ENCODE results near the gene KRT6B. TPM values are rescaled to one million over a fixed set of nuclear protein-coding genes. Genes with fewer than 3 reads are reported as not detected.

KRT6B gene
- total RNA-seq, 1 experiment from 2014 or later = not detected

DNA sequence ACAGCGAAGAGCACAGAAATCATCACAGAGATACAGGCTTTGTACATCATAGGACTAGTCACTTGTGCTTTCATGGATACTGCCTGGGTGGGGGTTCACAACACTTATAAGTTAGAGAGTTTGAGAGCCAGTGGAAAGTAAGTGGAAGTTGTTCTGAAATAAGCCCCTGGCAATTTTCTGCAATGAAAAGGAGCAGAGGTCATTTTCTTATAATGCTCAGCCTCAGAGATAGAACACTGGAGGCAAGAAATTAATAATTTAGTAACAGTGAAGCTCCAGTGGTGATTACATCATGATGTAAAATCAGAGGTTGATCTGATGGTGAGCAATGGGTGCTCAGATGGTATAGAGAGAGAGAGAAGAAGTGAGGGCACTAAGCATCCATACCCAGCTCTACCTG, 35.3 kb upstream of the KRT6B start:
- Histone ChIP-seq H3K4me2 (ENCODE audit: low read depth, low read length, poor library complexity, severe bottlenecking) (no peak overlapping the region), H3K36me3 (ENCODE audit: insufficient read depth, low read length) (no peaks in the 10 kb centered on the region), H3K79me2 (ENCODE audit: low read length) (no peaks in the 10 kb centered on the region), H3K4me1 (ENCODE audit: low read length) (no peaks in the 10 kb centered on the region), H3K27me3 (ENCODE audit: low read length) (no peaks in the 10 kb centered on the region), H2AFZ (ENCODE audit: low read length) (no peak overlapping the region), H3K4me3 (ENCODE audit: low read length) (no peak overlapping the region), H3K27ac (ENCODE audit: low read length) (no peak overlapping the region), H3K9me3 (ENCODE audit: low read length) (peaks cover 8% of the 10 kb centered on the region; the same call in 1 of the 2 replicates), H3K9ac (ENCODE audit: low read length) (no peak overlapping the region), H3K9me2 (replicated peaks; ENCODE audit: insufficient read depth, low read length) (no peaks in the 10 kb centered on the region), H4K20me1 (ENCODE audit: insufficient read depth, low read depth, low read length) (no peaks in the 10 kb centered on the region)
- no peak for DNase-seq

DNA sequence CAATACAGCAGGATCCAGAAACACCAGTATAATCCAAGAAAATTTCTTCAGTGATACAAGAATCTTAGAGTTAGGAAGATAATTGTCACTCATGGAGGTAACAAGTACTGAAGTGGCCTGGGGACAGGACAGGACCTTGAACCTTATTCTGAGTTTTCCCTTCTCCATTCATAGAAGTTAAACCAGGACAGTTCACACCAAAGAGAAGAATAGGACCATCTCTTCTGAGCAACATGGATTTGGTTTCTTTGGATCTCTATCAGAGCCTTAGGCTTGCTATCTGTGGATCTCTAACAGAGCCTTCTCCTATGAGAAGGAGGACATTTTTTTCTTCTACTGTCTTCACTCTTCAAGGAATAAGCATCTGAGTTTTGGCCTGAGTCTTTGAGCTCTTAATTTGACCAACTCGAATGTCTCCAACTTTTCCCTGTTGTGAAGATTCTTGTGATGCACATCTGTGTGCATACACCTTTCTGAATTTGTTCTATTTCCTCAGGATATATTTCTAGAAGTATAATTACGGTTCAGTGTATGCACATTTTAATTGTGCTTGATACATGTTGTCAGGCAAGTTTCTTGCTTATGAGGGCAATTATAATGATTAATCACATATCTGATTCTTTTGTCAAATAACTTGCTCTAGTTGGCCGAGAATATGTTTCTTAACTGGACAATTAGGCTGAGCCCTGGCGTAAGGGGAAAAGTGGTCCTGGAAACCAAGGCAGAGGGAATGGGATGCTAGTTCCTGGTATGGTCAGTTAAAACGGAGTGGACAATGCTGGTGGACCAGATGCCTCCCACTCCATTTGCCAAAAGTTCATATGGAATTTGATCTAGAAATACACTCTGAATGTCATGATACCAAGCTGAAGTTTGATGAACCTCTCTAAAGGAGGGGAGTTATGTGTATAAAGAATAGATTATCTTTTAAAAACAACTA, 34.5 kb upstream of the KRT6B start:
- H3K9me3 ChIP-seq (ENCODE audit: low read length) = peaks cover 8% of the 10 kb centered on the region; the same call in 1 of the 2 replicates
- H4K20me1 ChIP-seq (ENCODE audit: insufficient read depth, low read depth, low read length) = no peaks in the 10 kb centered on the region
- no peaks in the 10 kb centered on the region for H3K4me1 ChIP-seq (ENCODE audit: low read length)
- no peak overlapping the region for H3K27ac ChIP-seq (ENCODE audit: low read length)
- H3K9ac ChIP-seq (ENCODE audit: low read length) = no peak overlapping the region
- no peaks in the 10 kb centered on the region for H3K79me2 ChIP-seq (ENCODE audit: low read length)
- no peak overlapping the region for H3K4me3 ChIP-seq (ENCODE audit: low read length)
- no peaks in the 10 kb centered on the region for H3K36me3 ChIP-seq (ENCODE audit: insufficient read depth, low read length)
- H3K27me3 ChIP-seq (ENCODE audit: low read length) = no peaks in the 10 kb centered on the region
- no peak overlapping the region for H3K4me2 ChIP-seq (ENCODE audit: low read depth, low read length, poor library complexity, severe bottlenecking)
- DNase-seq = no peak
- no peak overlapping the region for H2AFZ ChIP-seq (ENCODE audit: low read length)
- H3K9me2 ChIP-seq (replicated peaks; ENCODE audit: insufficient read depth, low read length) = no peaks in the 10 kb centered on the region

DNA sequence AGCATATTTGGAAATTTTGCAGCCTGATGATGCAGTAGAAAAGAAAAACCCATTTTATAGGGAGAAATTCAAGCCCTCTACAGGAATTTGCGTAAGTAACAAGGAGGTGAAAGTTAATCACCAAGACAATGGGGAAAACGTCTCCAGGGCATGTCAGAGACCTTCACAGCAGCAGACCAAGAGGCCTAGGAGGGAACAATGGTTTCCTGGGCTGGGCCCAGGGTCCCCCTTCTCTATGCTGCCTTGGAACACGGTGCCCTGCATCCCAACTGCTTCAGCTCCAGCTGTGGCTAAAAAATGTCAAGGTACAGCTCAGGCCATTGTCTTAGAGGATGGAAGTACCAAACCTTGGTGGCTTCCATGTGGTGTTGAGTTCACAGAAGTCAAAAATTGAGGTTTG, 28.1 kb upstream of the KRT6B start:
- H3K4me3 ChIP-seq (ENCODE audit: low read length) = no peak overlapping the region
- no peaks in the 10 kb centered on the region for H3K27me3 ChIP-seq (ENCODE audit: low read length)
- DNase-seq = no peak
- no peak overlapping the region for H3K27ac ChIP-seq (ENCODE audit: low read length)
- H4K20me1 ChIP-seq (ENCODE audit: insufficient read depth, low read depth, low read length) = no peaks in the 10 kb centered on the region
- no peaks in the 10 kb centered on the region for H3K79me2 ChIP-seq (ENCODE audit: low read length)
- peaks cover 5% of the 10 kb centered on the region; the same call in 1 of the 2 replicates for H3K9me3 ChIP-seq (ENCODE audit: low read length)
- no peaks in the 10 kb centered on the region for H3K9me2 ChIP-seq (replicated peaks; ENCODE audit: insufficient read depth, low read length)
- no peak overlapping the region for H2AFZ ChIP-seq (ENCODE audit: low read length)
- no peaks in the 10 kb centered on the region for H3K4me1 ChIP-seq (ENCODE audit: low read length)
- no peaks in the 10 kb centered on the region for H3K36me3 ChIP-seq (ENCODE audit: insufficient read depth, low read length)
- no peak overlapping the region for H3K9ac ChIP-seq (ENCODE audit: low read length)
- no peak overlapping the region for H3K4me2 ChIP-seq (ENCODE audit: low read depth, low read length, poor library complexity, severe bottlenecking)

DNA sequence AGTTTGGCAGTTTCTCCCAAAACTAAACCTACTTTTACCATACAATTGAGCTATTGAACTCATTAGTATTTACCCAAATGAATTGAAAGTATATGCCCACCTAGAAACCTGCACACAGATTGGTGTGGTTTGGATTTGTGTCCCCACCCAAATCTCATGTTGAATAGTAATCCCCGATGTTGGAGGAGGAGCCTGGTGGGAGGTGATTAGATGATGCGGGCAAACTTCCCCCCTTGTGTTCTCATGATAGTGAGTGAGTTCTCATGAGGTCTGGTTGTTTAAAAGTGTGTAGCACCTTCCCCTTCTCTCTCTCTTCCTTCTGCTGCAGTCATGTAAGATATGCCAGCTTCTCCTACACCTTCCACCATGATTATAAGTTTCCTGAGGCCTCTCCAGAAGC, 25.7 kb upstream of the KRT6B start:
- DNase-seq = no peak
- H3K36me3 ChIP-seq (ENCODE audit: insufficient read depth, low read length) = no peaks in the 10 kb centered on the region
- no peaks in the 10 kb centered on the region for H3K9me3 ChIP-seq (ENCODE audit: low read length)
- no peaks in the 10 kb centered on the region for H3K4me1 ChIP-seq (ENCODE audit: low read length)
- no peaks in the 10 kb centered on the region for H3K9me2 ChIP-seq (replicated peaks; ENCODE audit: insufficient read depth, low read length)
- H3K9ac ChIP-seq (ENCODE audit: low read length) = no peak overlapping the region
- no peaks in the 10 kb centered on the region for H3K27me3 ChIP-seq (ENCODE audit: low read length)
- H3K4me3 ChIP-seq (ENCODE audit: low read length) = no peak overlapping the region
- no peak overlapping the region for H3K4me2 ChIP-seq (ENCODE audit: low read depth, low read length, poor library complexity, severe bottlenecking)
- H2AFZ ChIP-seq (ENCODE audit: low read length) = no peak overlapping the region
- H3K79me2 ChIP-seq (ENCODE audit: low read length) = no peaks in the 10 kb centered on the region
- H3K27ac ChIP-seq (ENCODE audit: low read length) = no peak overlapping the region
- H4K20me1 ChIP-seq (ENCODE audit: insufficient read depth, low read depth, low read length) = no peaks in the 10 kb centered on the region

DNA sequence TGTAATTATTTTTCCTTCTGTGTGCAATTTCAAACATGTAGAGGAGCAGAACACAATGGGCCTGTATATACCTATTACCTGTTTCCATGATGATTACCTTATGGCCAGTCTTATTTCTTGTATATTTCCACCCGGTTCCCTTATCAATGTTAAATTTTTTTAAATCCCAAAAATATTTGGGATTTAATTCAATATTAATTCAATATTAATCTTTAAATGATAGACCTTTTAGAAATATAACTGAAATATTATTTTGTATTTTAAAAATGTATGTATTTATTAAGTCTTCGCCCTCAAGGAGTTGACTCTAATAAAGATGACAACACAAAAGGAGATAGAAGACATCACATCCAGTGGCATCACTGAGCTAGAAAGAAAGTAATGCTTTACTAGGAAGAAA, 22.3 kb upstream of the KRT6B start:
- Histone ChIP-seq H3K9me2 (replicated peaks; ENCODE audit: insufficient read depth, low read length) (no peaks in the 10 kb centered on the region), H3K4me3 (ENCODE audit: low read length) (no peak overlapping the region), H3K27me3 (ENCODE audit: low read length) (no peaks in the 10 kb centered on the region), H3K4me1 (ENCODE audit: low read length) (no peaks in the 10 kb centered on the region), H3K9me3 (ENCODE audit: low read length) (no peaks in the 10 kb centered on the region), H3K27ac (ENCODE audit: low read length) (no peak overlapping the region), H3K79me2 (ENCODE audit: low read length) (no peaks in the 10 kb centered on the region), H3K9ac (ENCODE audit: low read length) (no peak overlapping the region), H4K20me1 (ENCODE audit: insufficient read depth, low read depth, low read length) (no peaks in the 10 kb centered on the region), H3K36me3 (ENCODE audit: insufficient read depth, low read length) (no peaks in the 10 kb centered on the region), H2AFZ (ENCODE audit: low read length) (no peak overlapping the region), H3K4me2 (ENCODE audit: low read depth, low read length, poor library complexity, severe bottlenecking) (no peak overlapping the region)
- no peak for DNase-seq

DNA sequence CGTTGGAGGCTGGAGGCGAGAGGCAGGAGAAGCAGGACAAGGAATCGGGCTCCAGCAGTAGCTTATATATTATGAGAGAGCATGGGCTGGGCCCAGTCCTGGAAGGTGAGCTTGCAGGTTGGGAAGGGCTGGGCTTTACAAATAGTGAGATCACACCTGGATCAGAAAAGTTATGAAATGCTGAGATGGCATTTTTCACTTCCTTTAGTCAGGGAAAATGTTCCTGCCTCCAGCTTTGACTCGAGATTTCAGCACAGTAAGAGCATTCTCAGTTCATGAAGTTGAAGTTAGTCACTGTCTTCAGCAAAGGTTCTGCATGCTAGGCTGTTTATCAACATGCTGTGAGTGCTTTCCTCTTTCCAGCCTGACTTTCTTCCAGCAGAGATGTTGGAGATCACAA, 21.8 kb upstream of the KRT6B start, which contains the start of gene KRT6C:
KRT6C (minus strand) TSS at position 38 of the 400 bp plus-strand sequence. CDS start 68 bp downstream, outside the sequence.
- Histone ChIP-seq H3K9ac (ENCODE audit: low read length) (no peak within 1 kb of the TSS), H3K27me3 (ENCODE audit: low read length) (no peaks in the 10 kb centered on the region), H4K20me1 (ENCODE audit: insufficient read depth, low read depth, low read length) (no peaks in the 10 kb centered on the region), H3K36me3 (ENCODE audit: insufficient read depth, low read length) (no peaks in the 10 kb centered on the region), H3K79me2 (ENCODE audit: low read length) (no peaks in the 10 kb centered on the region), H2AFZ (ENCODE audit: low read length) (no peak within 1 kb of the TSS), H3K27ac (ENCODE audit: low read length) (no peak within 1 kb of the TSS), H3K4me3 (ENCODE audit: low read length) (no peak within 1 kb of the TSS), H3K4me2 (ENCODE audit: low read depth, low read length, poor library complexity, severe bottlenecking) (no peak within 1 kb of the TSS), H3K4me1 (ENCODE audit: low read length) (no peaks in the 10 kb centered on the region), H3K9me3 (ENCODE audit: low read length) (no peaks in the 10 kb centered on the region), H3K9me2 (replicated peaks; ENCODE audit: insufficient read depth, low read length) (no peaks in the 10 kb centered on the region)
- no peak for DNase-seq

DNA sequence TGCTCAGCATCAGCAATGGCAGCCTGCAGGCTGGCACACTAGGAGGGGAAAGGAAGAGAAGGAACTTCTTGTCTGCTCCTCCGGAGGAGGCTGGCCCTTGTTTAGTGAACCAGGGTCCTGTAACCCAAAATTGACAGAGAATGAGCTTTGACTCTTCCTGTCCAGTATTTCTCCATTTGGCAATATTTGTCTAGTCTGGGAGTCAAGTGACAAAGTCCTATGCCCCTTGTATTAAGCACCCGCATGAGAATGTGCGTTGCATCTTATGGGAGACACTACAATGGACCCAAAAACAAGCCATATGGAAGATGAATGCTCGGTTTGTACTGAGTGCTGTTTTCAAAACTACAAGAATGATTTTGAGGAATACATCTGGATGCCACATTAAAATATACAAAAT, 17.9 kb upstream of the KRT6B start:
- no peaks in the 10 kb centered on the region for H3K4me1 ChIP-seq (ENCODE audit: low read length)
- no peak overlapping the region for H3K9ac ChIP-seq (ENCODE audit: low read length)
- H3K79me2 ChIP-seq (ENCODE audit: low read length) = no peaks in the 10 kb centered on the region
- no peak overlapping the region for H2AFZ ChIP-seq (ENCODE audit: low read length)
- H3K27ac ChIP-seq (ENCODE audit: low read length) = no peak overlapping the region
- H3K9me2 ChIP-seq (replicated peaks; ENCODE audit: insufficient read depth, low read length) = no peaks in the 10 kb centered on the region
- H3K4me2 ChIP-seq (ENCODE audit: low read depth, low read length, poor library complexity, severe bottlenecking) = no peak overlapping the region
- no peaks in the 10 kb centered on the region for H4K20me1 ChIP-seq (ENCODE audit: insufficient read depth, low read depth, low read length)
- DNase-seq = no peak
- no peak overlapping the region for H3K4me3 ChIP-seq (ENCODE audit: low read length)
- no peaks in the 10 kb centered on the region for H3K27me3 ChIP-seq (ENCODE audit: low read length)
- no peaks in the 10 kb centered on the region for H3K9me3 ChIP-seq (ENCODE audit: low read length)
- H3K36me3 ChIP-seq (ENCODE audit: insufficient read depth, low read length) = no peaks in the 10 kb centered on the region

DNA sequence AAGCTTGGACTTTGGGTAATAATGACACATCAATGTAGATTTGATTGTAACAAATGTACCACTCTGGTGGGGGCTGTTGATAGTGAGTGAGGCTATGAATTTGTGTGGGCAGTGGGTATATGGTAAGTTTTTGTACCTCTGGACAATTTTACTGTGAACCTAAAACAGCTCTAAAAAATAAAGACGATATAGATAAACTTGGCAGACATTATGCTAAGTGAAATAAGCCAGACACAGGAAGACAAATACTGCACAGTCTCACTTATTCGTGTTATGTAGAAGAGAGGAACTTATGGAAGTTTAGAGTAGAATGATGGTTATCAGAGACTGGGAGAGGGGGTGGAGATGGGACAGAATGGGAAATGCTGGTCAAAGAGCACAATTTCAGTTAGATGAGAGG, 13.0 kb upstream of the KRT6B start:
- Histone ChIP-seq H3K9ac (ENCODE audit: low read length) (no peak overlapping the region), H4K20me1 (ENCODE audit: insufficient read depth, low read depth, low read length) (no peaks in the 10 kb centered on the region), H3K27me3 (ENCODE audit: low read length) (no peaks in the 10 kb centered on the region), H3K4me2 (ENCODE audit: low read depth, low read length, poor library complexity, severe bottlenecking) (no peak overlapping the region), H3K4me3 (ENCODE audit: low read length) (no peak overlapping the region), H3K9me2 (replicated peaks; ENCODE audit: insufficient read depth, low read length) (no peaks in the 10 kb centered on the region), H3K4me1 (ENCODE audit: low read length) (no peaks in the 10 kb centered on the region), H3K79me2 (ENCODE audit: low read length) (no peaks in the 10 kb centered on the region), H2AFZ (ENCODE audit: low read length) (no peak overlapping the region), H3K9me3 (ENCODE audit: low read length) (no peaks in the 10 kb centered on the region), H3K36me3 (ENCODE audit: insufficient read depth, low read length) (no peaks in the 10 kb centered on the region), H3K27ac (ENCODE audit: low read length) (no peak overlapping the region)
- no peak for DNase-seq

All from Karpas-422 (cell line).